NCI-H774 (cell line): ENCODE measurements around the gene PPP4R1.
A peak's percentile ranks its signal among the peaks of the same experiment; 100 is the strongest.
"Not testable (repeated sequence)": the region's sequence is repeated elsewhere in the genome, so short reads cannot be mapped to it uniquely, and the experiment has no call there.

Experiments used
- DNase-seq: peaks from one replicate; lab custom pipeline; 2025; lab: John Stamatoyannopoulos, UW

PPP4R1 gene, protein sequence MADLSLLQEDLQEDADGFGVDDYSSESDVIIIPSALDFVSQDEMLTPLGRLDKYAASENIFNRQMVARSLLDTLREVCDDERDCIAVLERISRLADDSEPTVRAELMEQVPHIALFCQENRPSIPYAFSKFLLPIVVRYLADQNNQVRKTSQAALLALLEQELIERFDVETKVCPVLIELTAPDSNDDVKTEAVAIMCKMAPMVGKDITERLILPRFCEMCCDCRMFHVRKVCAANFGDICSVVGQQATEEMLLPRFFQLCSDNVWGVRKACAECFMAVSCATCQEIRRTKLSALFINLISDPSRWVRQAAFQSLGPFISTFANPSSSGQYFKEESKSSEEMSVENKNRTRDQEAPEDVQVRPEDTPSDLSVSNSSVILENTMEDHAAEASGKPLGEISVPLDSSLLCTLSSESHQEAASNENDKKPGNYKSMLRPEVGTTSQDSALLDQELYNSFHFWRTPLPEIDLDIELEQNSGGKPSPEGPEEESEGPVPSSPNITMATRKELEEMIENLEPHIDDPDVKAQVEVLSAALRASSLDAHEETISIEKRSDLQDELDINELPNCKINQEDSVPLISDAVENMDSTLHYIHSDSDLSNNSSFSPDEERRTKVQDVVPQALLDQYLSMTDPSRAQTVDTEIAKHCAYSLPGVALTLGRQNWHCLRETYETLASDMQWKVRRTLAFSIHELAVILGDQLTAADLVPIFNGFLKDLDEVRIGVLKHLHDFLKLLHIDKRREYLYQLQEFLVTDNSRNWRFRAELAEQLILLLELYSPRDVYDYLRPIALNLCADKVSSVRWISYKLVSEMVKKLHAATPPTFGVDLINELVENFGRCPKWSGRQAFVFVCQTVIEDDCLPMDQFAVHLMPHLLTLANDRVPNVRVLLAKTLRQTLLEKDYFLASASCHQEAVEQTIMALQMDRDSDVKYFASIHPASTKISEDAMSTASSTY

DNA sequence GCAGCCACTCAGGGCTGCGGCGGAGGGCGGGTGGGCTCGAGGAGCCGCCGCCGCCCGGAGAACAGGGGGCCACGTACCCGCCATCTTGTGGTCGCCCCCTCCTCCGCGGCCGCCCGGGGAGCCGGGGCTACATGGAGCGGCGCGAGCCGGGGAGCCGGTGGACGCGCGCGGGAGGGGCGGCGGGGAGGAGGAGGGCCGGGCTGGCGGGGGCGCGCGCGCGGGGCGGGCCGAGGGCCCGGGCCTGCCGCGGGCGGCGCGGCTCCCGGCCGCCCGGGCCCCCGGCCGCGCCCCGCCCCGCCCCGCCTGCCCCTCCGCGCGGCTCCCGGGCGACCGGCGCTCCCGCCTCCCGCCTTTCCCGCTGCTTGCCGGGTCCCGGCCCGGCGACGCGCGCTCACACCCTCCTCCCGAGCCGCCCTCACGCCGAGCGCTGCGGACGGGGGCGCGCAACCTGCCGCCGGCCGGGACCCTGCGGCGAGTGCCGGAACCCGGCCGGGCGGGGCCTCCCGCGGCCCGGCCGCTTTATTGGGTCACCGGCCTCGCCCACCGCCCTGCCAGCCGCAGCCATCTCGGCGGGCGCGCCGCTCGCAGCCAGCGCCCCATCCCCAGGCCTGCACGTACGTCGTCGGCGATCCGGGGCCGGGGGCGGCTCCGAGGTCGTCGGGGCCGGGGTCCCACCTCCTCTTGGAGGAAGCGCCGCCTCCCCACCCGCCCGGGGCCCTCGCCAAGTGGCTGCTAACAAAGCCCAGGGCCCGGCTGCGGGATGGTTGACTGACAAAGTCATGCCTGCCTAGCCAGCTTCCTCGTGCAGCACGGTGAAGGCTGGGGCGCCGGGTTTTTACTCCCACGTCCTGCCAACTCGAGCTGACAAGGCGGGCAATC lies at the start of gene PPP4R1:
TSS of gene PPP4R1 (minus strand) at position 159 of the 879 bp plus-strand sequence. CDS start at position 84, 75 bp downstream.
- DNase-seq, result peak; percentile 77

DNA sequence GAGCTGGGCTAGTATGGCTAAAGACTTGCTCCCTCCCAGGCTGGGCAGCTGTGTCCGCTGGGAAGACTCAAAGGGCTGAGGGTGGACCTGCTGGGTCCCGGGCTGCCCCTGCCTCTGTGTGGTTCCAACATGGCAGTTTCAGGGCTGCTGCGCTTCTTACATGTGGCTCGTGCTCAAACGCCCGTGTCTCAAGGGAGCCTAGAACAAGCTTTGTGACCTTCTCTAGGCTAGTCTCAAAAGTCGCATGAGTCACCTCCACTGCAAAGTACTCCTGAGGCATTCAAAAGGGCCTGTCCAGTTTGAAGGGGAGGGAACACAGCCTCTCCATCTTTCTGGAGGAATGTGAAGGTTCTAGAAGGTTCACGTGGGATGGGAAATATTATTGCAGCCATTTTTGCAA lies 49.0 kb upstream of the PPP4R1 start:
- DNase-seq, result no peak

DNA sequence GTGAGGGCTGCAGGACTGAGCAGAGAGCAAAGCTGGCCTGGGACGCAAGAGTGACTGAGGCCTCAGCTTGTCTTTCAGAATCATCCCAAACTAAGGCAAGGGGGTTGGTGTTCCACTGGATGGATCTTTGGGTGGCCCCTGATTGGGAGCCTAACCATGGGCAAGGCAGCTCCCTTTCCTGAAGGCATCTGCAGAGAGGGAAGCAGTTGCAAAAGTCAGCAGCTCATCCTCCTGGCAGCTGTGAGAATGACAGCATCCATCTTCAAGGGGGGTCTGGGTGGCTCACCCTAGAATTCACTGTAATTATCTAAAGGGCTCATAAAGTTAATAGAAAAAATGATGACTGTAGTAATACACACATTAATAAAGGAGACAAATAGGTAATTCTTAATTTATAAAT lies 47.2 kb upstream of the PPP4R1 start:
- DNase-seq, result no peak

DNA sequence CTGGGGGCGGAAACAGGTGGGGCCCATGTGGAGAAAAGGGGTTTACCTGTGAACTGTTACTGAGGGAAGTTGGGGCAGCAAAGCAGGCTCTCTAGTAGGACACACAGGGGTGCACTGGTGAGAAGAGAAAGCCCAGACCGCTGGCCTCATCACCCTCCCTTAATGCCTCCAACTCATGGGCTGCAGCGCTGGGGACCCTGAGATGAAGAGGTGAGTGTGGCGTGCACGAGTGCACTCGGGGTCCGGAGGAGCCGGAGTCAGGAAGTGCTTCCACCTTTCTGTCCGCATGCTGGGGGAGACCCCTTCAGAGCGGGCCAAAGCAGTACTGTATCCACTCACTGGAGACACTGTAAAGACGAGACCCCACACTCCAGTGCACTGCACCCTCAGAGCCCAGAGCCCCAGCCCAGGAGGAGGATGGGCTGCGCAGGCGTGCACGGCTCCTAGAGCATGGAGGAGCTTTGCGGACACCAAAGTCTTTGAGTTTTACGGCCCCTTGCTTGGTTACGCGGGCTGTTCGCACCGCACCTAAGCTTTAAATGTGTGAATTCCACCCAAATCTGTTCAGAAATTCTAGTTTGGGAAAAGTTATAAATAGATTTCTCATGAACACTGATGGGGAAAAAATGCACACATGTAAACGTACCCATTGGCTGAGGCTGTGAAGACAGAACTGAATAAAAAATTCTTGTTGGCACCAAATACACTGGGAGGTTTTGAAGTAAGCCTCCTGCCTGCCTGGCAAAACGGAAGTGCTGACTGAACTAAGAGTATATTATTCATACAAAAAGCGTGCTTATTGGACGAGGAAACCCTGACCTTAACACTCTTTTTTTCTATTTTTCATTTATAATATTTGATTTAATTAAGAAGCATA lies 45.4 kb upstream of the PPP4R1 start:
- no peak for DNase-seq

DNA sequence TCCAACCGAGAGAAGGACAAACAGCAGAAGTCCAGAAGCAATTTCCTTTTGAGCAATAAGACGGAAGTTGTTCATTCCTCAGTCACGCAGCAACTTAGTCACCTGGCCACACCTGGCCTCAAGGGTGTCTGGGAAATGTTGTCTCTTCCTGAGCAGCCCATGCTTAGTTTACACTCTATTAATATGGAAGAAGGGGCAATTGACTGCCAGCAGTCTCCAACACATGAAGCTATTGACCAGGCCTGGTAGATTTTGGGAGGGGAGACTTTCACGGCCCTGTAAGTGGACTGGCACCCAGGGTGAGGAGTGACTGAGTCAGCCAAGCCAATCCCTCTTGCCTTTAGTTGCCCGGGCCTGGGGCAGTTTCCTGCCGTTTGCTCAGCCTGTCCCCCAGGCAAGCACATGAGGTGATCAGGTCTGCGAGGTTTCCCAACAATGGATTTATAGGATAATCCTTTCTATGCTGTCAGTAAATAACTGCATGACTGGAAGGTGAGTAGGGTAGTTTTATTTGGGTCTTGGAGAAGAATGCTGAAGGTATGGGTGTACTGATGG lies 43.8 kb upstream of the PPP4R1 start:
- no peak for DNase-seq

DNA sequence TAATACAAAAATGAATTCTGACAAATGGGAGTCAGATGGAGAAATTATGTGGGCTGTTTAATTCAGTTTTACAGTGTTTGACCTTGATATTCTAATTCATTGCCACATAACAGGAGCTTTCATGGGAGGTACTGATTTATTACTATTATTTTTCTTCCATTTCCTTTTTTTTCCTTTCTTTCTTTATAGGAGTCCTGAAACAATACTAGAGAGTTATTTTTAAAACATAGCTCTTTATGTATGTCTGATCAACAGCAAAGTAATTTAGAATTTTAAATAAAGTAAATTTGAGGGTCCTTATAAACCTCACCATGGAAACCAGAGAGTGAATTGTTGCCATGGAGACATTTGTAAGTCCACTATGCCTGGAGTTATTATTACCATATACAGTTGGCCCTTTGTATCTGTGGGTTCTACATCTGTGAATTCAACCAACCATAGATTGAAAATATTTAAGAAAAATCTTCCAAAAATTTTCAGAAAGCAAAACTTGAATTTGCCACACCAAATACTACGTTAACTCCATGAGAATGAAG lies 40.9 kb upstream of the PPP4R1 start:
- DNase-seq, result no peak

DNA sequence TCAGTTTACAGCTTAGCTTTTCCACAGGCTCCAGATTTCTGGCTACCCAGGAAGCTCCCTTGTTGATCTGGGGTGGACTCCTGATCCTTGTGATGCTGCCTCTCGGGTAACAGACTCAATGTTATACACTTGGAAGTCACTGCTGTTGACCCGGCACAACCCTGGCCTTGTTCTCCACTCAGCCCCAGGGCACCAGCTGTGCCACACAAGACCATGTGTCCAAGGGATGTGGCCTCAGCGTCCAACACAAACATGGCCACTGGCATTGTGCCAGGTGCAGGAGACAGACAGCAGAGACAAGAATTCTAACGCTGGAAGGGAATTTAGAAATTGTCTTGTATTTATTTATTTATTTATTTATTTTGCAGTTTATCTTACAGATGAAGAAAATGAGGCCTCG lies 39.0 kb upstream of the PPP4R1 start:
- peak; percentile 57 for DNase-seq

DNA sequence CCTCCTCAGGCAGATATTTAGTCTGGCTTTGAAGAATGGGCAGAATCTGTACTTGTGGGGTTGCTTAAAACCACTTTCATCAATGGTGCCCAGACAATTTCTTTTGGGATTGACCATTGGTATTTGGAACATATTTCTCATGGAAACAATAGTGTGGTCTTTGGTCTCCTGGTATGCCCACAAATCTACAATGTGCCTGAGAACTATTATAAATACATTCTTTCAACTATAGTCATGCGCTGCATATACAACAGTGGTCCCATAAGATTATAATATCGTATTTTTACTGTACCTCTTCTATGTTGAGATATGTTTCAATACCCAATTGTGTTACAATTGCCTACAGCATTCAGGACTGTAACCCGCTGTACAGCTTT lies 34.8 kb upstream of the PPP4R1 start:
- DNase-seq, result no peak

DNA sequence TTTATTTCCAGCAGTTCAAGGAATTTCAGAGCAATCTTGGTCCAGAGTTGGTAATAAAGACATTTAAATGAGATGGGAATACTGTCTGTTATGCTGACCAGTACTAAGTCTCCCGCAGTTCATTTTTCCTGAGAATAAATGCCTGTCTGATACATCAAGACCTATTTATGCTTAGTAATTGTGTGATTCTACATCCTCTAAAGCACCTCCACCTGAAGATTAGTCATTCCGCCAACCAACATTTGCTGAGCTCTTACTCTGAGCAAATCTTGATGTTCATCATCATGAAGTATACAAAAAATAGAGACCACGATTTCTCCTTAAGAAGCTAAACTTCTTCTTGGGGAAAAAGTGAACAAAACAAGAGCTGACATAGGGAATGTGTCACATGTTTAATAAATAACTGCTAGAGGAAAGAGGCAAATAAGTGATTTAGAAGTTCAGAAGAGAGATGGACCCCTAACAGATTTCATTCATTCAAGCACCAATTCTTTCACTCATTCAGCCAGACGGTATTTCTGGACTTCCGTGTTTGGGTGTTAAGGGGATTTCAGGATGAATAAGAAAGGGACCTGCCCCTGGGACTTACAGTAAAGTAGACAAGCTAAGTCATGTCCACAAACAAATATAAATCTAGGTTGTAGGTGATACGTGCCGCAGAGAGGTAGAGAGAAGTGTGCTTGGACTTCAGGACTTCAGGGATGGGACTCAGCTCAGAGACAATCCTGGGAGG lies 34.2 kb upstream of the PPP4R1 start:
- DNase-seq, result no peak

DNA sequence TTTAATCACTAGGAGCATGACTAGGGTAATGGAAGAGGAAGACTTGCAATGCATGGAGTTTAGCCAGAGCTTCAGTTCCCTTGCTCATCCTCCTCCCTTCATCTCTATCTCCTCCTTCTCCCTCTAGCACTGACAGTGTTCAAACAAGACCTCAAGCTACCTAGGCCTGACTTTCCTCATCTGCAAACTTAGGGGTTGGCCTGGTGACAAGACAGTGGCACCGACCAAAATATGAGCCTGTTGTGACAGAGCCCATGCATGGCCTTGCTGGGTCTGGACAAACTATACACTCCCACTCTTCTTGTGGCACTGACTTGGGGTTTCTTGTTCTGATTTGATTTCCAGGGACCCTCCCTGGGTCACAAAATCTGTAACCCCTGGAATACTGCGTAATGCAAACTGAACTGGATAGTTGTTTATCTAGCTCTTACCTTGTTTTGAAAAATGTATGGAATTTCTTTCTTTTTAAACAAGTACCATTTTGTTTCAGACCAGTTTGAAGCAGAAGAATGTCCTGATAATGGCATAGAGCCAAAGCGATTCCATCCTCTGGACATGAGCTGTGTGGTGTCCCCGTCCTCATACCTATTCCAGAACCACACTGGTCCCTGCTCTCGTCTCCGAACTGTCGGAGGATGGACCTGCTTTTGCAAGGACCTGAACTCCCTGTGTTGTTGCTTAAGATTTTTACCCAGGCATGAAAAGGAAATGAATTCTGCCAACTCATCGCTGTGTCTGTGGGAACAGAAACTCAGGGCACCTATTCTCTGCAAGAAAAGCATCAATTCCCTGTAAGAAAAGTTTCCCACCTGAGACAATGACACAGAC lies 33.4 kb upstream of the PPP4R1 start:
- DNase-seq, result no peak

DNA sequence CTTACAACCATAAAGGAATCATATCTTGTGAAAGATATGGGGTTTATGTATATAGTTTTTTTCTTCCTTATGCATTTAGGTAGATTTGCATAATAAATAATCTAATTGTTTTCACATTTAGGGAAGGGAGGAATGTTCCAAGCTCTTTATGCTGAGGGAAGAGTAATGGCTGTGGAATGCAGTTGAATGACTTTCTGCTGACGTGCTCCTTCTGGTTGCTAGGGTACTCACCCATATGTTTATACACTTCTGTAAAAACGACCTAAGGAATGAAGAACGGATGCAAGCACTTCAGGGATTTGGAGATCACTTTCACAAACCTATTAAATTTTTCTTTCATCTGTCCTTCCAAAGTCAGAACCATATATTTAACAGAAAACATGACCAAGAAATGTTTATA lies 29.2 kb upstream of the PPP4R1 start:
- DNase-seq, result no peak

DNA sequence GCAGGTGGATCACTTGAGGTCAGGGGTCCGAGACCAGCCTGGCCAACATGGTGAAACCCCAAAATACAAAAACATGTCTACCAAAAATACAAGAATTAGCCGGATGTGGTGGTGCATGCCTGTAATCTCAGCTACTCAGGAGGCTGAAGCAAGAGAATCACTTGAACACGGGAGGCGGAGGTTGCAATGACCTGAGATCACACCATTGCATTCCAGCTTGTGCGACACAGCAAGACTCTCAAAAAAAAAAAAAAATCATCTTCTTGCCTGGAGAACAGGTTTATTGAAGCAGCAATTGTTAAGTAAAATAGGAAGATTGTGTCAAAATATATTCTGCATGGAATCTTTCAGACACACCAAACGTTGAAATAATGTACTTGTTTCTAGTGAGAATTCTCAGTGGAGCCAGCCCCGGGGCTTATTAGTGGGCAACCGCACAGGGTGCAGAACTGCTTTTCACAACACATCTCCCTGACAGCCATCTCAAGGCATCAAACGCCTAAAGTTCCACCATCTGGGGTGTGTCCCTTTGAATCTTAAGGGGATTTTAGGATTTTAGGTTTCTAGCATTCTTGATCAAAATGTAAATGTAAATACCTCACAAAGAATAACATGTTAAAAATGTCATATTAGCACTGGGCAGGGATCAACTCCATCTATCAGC lies 28.6 kb upstream of the PPP4R1 start:
- DNase-seq, result no peak

DNA sequence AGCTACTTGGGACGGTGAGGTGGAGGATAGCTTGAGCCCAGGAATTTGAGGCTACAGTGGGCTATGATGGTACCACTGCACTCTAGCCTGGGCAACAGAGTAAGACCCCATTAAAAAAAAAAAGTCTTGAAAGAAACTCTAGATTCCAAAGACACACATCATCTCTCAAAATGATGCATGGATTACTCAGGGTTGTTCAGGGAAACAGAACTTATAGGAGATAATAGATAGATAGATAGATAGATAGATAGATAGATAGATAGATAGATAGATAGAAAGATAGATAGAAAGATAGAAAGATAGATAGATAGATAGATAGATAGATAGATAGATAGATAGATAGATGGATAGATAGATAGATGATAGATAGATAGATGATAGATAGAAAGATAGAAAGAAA lies 26.7 kb upstream of the PPP4R1 start:
- not testable (repeated sequence) for DNase-seq

DNA sequence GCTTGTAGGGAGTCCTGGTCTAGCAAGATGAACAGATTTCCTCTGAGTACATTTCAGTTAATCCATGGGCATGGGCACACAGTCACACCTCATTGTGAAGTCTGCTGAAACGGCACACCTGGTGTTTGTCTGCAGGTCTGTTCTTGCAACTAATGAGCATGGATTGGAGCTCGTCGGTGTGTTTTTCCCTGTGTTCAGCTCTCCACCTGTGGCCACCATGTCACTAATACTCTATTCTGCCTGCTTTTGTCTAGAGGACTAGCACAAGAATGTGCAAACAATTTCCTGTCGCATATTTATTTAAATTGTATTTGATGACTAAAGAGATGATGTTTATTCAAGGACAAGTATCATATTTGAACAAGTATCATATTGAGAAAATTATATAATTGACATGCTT lies 24.5 kb upstream of the PPP4R1 start:
- peak; percentile 78 for DNase-seq

DNA sequence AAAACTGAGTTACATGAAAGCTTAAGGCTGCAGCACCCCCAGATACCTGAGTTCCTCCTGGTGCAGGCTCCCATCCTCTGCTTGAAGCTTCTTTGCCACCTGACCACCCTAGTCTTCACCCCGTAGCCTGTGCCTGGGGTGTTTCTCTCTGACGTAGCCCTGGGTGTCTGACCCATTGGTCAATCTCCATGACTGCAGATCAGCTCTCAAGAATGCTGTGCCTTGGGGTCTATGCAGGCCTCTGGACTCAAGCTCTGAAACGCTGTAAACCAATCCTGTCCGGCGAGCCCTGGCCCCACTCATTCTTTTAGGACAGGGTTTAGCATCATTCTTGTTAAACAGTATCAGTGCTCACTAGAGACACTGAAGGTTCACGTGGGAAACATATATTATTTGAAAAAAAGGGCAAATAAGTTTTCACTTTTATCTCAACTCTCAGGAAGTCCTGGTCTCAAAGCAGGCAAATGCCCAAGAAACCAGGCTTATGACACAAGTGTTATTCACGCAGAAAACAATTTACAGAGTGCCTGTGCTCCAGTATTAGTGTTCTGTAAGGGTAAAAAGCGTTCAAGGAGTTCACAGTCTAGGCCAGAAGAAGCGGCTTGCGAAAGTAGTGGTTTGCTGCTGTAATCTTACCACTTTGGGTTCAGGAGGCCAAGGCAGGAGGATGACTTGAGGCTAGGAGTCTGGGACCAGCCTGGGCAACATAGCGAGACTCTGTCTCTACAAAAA lies 22.8 kb upstream of the PPP4R1 start:
- no peak for DNase-seq

DNA sequence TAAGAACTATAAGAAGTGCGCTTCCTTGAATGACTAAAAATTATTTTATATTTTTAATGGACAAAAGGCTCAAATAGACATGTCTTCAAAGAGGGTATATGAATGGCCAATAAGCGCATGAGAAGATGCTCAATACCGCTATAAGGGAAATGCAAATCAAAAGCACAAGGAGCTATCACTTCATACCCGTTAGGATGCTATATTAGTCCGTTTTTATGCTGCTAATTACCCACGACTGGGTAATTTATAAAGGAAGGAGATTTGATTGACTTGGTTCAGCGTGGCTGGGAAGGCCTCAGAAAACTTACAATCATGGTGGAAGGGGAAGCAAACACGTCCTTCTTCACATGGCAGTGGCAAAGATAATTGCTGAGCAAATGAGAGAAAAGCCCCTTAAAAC lies 20.5 kb upstream of the PPP4R1 start:
- DNase-seq, result no peak

DNA sequence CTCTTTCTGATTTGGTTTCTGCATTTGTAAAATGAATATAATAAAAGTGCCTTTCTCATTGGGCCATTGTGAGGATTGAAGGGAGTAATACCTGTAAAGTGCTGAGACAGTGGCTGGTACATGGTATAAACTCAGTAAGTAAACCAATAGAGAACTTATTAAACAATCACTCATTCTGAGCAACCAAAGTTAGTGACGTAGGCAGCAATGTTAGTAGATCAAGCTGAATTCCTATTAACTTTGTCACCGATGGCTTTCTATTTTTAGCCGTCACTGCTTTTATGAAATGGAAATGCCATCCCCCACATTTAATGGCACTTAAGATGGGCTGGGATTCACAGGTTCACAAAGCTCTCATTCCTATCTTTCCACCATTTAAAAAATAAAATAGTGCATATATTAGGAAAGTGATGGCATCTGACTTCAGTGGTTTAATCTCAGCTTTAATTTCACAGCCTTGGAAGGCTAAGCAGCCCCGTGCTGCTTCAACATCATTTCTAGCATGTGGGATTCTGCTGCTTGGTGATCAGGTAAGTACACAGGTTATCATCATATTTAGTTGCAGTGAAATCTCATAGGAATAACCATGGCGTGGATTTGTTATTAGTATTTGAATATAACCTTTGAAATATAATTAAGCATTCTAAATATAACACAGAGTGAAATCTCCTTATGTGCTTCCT lies 17.6 kb upstream of the PPP4R1 start:
- DNase-seq, result no peak
